GM23338 (cell line): ENCODE data around the gene TNMD. TPM values are rescaled to one million over a fixed set of nuclear protein-coding genes. Genes with fewer than 3 reads are reported as not detected.

ENCODE experiments used
- ATAC-seq: fragments of 200-7000 bp; cut with Tn5 transposase; 3 replicates; pipeline ENCODE4 v1.9.1; 2020
- DNase-seq: peaks from one replicate; pipeline ENCODE4 v3.0.0-alpha.2; 2015; ENCODE audit warnings: low spot score
- H2AFZ ChIP-seq: fragments of 200-600 bp; sonication (generic); 2 replicates; pipeline ENCODE4 v1.8.0; 2016; ENCODE audit warnings: antibody characterized with exemption, mild to moderate bottlenecking, moderate library complexity
- H3F3A ChIP-seq: fragments of 200-600 bp; sonication (generic); replicated peaks from 2 replicates; pipeline ENCODE4 v1.8.0; 2017; ENCODE audit warnings: antibody characterized with exemption, mixed run types, low read depth
- H3K27ac ChIP-seq: fragments of 200-600 bp; sonication (generic); 2 replicates; pipeline ENCODE4 v1.6.1; 2016; ENCODE audit warnings: low read depth
- H3K27me3 ChIP-seq: fragments of 200-600 bp; sonication (generic); 2 replicates; pipeline ENCODE4 v1.8.0; 2016; ENCODE audit warnings: mild to moderate bottlenecking, mixed run types, moderate library complexity; ENCODE audit not compliant: insufficient read depth
- H3K36me3 ChIP-seq: fragments of 200-600 bp; sonication (generic); 2 replicates; pipeline ENCODE4 v1.8.0; 2016; ENCODE audit warnings: mild to moderate bottlenecking; ENCODE audit not compliant: insufficient read depth
- H3K4me1 ChIP-seq: fragments of 200-600 bp; sonication (generic); 2 replicates; pipeline ENCODE4 v1.8.0; 2016; ENCODE audit warnings: mild to moderate bottlenecking, moderate library complexity; ENCODE audit not compliant: insufficient read depth
- H3K4me2 ChIP-seq: fragments of 200-600 bp; sonication (generic); 2 replicates; pipeline ENCODE4 v1.7.1; 2017; ENCODE audit warnings: mixed run types
- H3K4me3 ChIP-seq: fragments of 200-600 bp; sonication (generic); 2 replicates; pipeline ENCODE4 v1.6.1; 2016; ENCODE audit warnings: mixed run types
- H3K79me2 ChIP-seq: fragments of 200-600 bp; sonication (generic); replicated peaks from 2 replicates; pipeline ENCODE4 v1.8.0; 2017; ENCODE audit warnings: mild to moderate bottlenecking; ENCODE audit not compliant: insufficient read depth
- H3K9me2 ChIP-seq: fragments of 200-600 bp; sonication (generic); 2 replicates; pipeline ENCODE4 v1.8.0; 2017; ENCODE audit not compliant: insufficient read depth
- H4K20me1 ChIP-seq: fragments of 200-600 bp; sonication (generic); replicated peaks from 2 replicates; pipeline ENCODE4 v1.8.0; 2017; ENCODE audit warnings: mild to moderate bottlenecking; ENCODE audit not compliant: insufficient read depth
- H3K27ac Mint-ChIP-seq: 2 replicates; pipeline ENCODE4 v1.8.0; 2020; ENCODE audit warnings: inconsistent platforms, mild to moderate bottlenecking, moderate library complexity, mixed read lengths
- H3K27me3 Mint-ChIP-seq: 3 replicates; pipeline ENCODE4 v1.8.0; 2022; ENCODE audit warnings: low read depth, mild to moderate bottlenecking, moderate library complexity, mixed read lengths, inconsistent platforms; ENCODE audit not compliant: insufficient read depth, poor library complexity
- H3K36me3 Mint-ChIP-seq: 3 replicates; pipeline ENCODE4 v1.8.0; 2021; ENCODE audit warnings: low read depth, mild to moderate bottlenecking, inconsistent platforms, moderate library complexity, mixed read lengths
- H3K4me1 Mint-ChIP-seq: 3 replicates; pipeline ENCODE4 v1.8.0; 2020; ENCODE audit warnings: mild to moderate bottlenecking, inconsistent platforms, mixed read lengths
- H3K4me3 Mint-ChIP-seq: 3 replicates; pipeline ENCODE4 v1.8.0; 2021; ENCODE audit warnings: moderate library complexity, mild to moderate bottlenecking, inconsistent platforms, mixed read lengths
- H3K9me3 Mint-ChIP-seq: 3 replicates; pipeline ENCODE4 v1.8.0; 2020; ENCODE audit warnings: moderate library complexity, mild to moderate bottlenecking, inconsistent platforms, mixed read lengths
- CREB1 ChIP-seq: fragments of 250-450 bp; sonication (Bioruptor Pico); IDR thresholded peaks from 2 replicates; pipeline ENCODE4 v1.5.0; 2020; ENCODE audit warnings: low read depth, mild to moderate bottlenecking, moderate library complexity
- CTCF ChIP-seq, 2 experiments: fragments of 200-600 bp in 1 of 2; sonication (generic) in 1 of 2; conservative IDR thresholded peaks; 2 replicates each; pipeline versions ENCODE4 v1.5.1 to v1.6.1; 2016 to 2017; ENCODE audit warnings: antibody characterized with exemption in 2 of 2, low read depth in 2 of 2, mild to moderate bottlenecking in 2 of 2, moderate library complexity in 1 of 2
- EZH2phosphoT487 ChIP-seq: fragments of 200-600 bp; sonication (generic); IDR thresholded peaks from one replicate; pipeline ENCODE4 v1.8.1; 2018; ENCODE audit warnings: antibody characterized with exemption; ENCODE audit not compliant: unreplicated experiment
- NANOG ChIP-seq: IDR thresholded peaks from 2 replicates; pipeline ENCODE4 v1.6.1; 2016; ENCODE audit warnings: antibody characterized with exemption, borderline replicate concordance
- REST ChIP-seq: IDR thresholded peaks from one replicate; pipeline ENCODE4 v1.6.1; 2018; ENCODE audit warnings: antibody characterized with exemption; ENCODE audit not compliant: unreplicated experiment
- polyA plus RNA-seq: library from polyadenylated mRNA; unstranded; fragments of >200 nt; fragmentation: Nextera tagmentation; extraction: Ambion mirVana; gene quantifications from 2 replicates; pipeline ENCODE4 v1.2.1, GENCODE V29; 2016
- total RNA-seq: library from RNA; depleted of rRNA; stranded (reverse); fragments of >200 nt; shearing (Covaris generic); gene quantifications from 2 replicates; pipeline ENCODE4 v1.2.3, GENCODE V29; 2014

The TNMD gene
- total and polyA plus RNA-seq, 2 experiments from 2014 or later = 4.4 to 4.8 TPM

- Mint-ChIP-seq H3K27me3 (no peaks in the 10 kb centered on the region), H3K27ac (no peak overlapping the region; the same call in 1 of the 2 replicates), H3K9me3 (peaks cover 2% of the 10 kb centered on the region; the same call in 1 of the 3 replicates)
These were observed 30.3 kb downstream of the TNMD start for GRCh38 chrX:100615005-100615404.

GRCh38 chrX:100623001-100623400 is 38.3 kb downstream of the TNMD start:
- DNase-seq (no peak), ATAC-seq (no peak)
- Histone ChIP-seq H3K36me3 (no peaks in the 10 kb centered on the region), H3K4me3 (no peak overlapping the region), H3K27me3 (no peaks in the 10 kb centered on the region), H3K79me2 (no peaks in the 10 kb centered on the region), H3K27ac (no peak overlapping the region), H2AFZ (no peak overlapping the region), H3K9me2 (no peaks in the 10 kb centered on the region), H4K20me1 (no peaks in the 10 kb centered on the region), H3F3A (no peaks in the 10 kb centered on the region), H3K4me2 (no peak overlapping the region), H3K4me1 (no peaks in the 10 kb centered on the region)
- H3K4me1 Mint-ChIP-seq = no peaks in the 10 kb centered on the region
- no peaks in the 10 kb centered on the region for H3K27me3 Mint-ChIP-seq
- H3K9me3 Mint-ChIP-seq = peaks cover 2% of the 10 kb centered on the region; the same call in 1 of the 3 replicates
- peaks cover 4% of the 10 kb centered on the region; the same call in 1 of the 3 replicates for H3K36me3 Mint-ChIP-seq
- H3K4me3 Mint-ChIP-seq = no peak overlapping the region
- no peak overlapping the region for H3K27ac Mint-ChIP-seq
- TF ChIP-seq REST = no peak
- no peak for TF ChIP-seq CTCF (conservative IDR thresholded peaks at IDR 0.05; ENCODE audit: low read depth in 2 of 2)
- no peak for TF ChIP-seq CREB1 (CRISPR knock-in tag)
- no peak for TF ChIP-seq NANOG
- no peak for TF ChIP-seq EZH2phosphoT487

More at GRCh38 chrX:100615005-100615404, 30.3 kb downstream of the TNMD start:
- H3K4me3 ChIP-seq = no peak overlapping the region
- peak; percentile 77 for DNase-seq
- H3K79me2 ChIP-seq = no peaks in the 10 kb centered on the region
- Mint-ChIP-seq H3K36me3 (no peaks in the 10 kb centered on the region), H3K4me3 (no peak overlapping the region), H3K4me1 (peaks cover 10% of the 10 kb centered on the region; the same call in 2 of the 3 replicates)
- H3K4me2 ChIP-seq = no peak overlapping the region
- no peaks in the 10 kb centered on the region for H3K36me3 ChIP-seq
- H3K27me3 ChIP-seq = no peaks in the 10 kb centered on the region
- H3K9me2 ChIP-seq = no peaks in the 10 kb centered on the region
- H2AFZ ChIP-seq = 0 out of 2 replicates have a peak overlapping the region, but pooled peaks have one; percentile 14
- TF ChIP-seq EZH2phosphoT487 (no peak), CTCF (conservative IDR thresholded peaks at IDR 0.05; ENCODE audit: low read depth in 2 of 2) (peak; percentile 49 to 59)
- no peaks in the 10 kb centered on the region for H3F3A ChIP-seq
- ATAC-seq = peak; percentile 78
- H3K27ac ChIP-seq = no peak overlapping the region
- H4K20me1 ChIP-seq = no peaks in the 10 kb centered on the region
- H3K4me1 ChIP-seq = peaks cover 4% of the 10 kb centered on the region; the same call in 1 of the 2 replicates
